K562 (cell line): Measurements from ENCODE around the gene PLSCR5. TPM values are rescaled to one million over a fixed set of nuclear protein-coding genes. Genes with fewer than 3 reads are reported as not detected.
A peak's percentile ranks its signal among the peaks of the same experiment; 100 is the strongest.

Experiments
- ATAC-seq: fragments of 200-7000 bp; cut with Tn5 transposase; 3 replicates; pipeline ENCODE4 v1.9.1; 2020; ENCODE audit warnings: moderate library complexity
- BruUV-seq: library from RNA; stranded (reverse); fragments of 400-500 nt; replicated peaks from 2 replicates; lab custom pipeline; 2021; lab: Mats Ljungman, UMichigan
- CTCF ChIA-PET: fragments of 300-600 bp; formaldehyde crosslinking; extraction: SDS; loops from one replicate; lab custom pipeline; 2021; ENCODE audit warnings: low intra/inter-chr PET ratio; lab: Yijun Ruan, JAX
- POLR2A ChIA-PET: fragments of 300-600, 350-650 bp; sonication (Branson Sonifier 250); formaldehyde crosslinking; extraction: SDS; loops from one replicate; lab custom pipeline; 2021; ENCODE audit warnings: antibody characterized with exemption, inconsistent platforms; lab: Yijun Ruan, JAX
- DNase-seq, 4 experiments: peaks; one replicate each; pipeline versions ENCODE4 v3.0.0 to v3.0.0-alpha.2; 2011 to 2018; ENCODE audit warnings: low spot score in 3 of 4, mixed read lengths in 3 of 4; ENCODE audit errors: extremely low read depth in 1 of 4
- FAIRE-seq: peaks from 2 replicates; lab custom pipeline; 2011; peaks lifted over from hg19 to GRCh38; lab: Jason Lieb, UNC
- H2AFZ ChIP-seq: 2 replicates; pipeline ENCODE4 v1.6.0; 2011; ENCODE audit warnings: low read depth, low read length, control low read depth, inconsistent platforms
- H3K27ac ChIP-seq: fragments of 200-600 bp; 3 replicates; pipeline ENCODE4 v1.8.0; 2011; ENCODE audit warnings: low read depth, mild to moderate bottlenecking, control low read depth, inconsistent platforms, low read length, moderate library complexity, mixed read lengths; ENCODE audit errors: extremely low read depth
- H3K27me3 ChIP-seq, 2 experiments: fragments of 300-600 bp in 1 of 2; 2 replicates in 1 of 2; 3 replicates in 1 of 2; pipeline versions ENCODE4 v1.6.0 to v1.8.0; 2011; ENCODE audit warnings: inconsistent platforms in 2 of 2, low read length in 2 of 2, mild to moderate bottlenecking in 1 of 2, mixed read lengths in 1 of 2, moderate library complexity in 1 of 2; ENCODE audit not compliant: control insufficient read depth in 2 of 2, insufficient read depth in 2 of 2
- H3K36me3 ChIP-seq: fragments of 300-600 bp; 3 replicates; pipeline ENCODE4 v1.8.0; 2011; ENCODE audit warnings: mild to moderate bottlenecking, low read length, inconsistent platforms; ENCODE audit not compliant: control insufficient read depth, insufficient read depth
- H3K4me1 ChIP-seq, 2 experiments: fragments of 200-600 bp in 1 of 2; replicated peaks in 1 of 2; 2 replicates in 1 of 2; 3 replicates in 1 of 2; pipeline versions ENCODE4 v1.5.1 to v1.8.0; 2011; ENCODE audit warnings: inconsistent platforms in 2 of 2, low read length in 2 of 2, mild to moderate bottlenecking in 1 of 2, mixed read lengths in 1 of 2, moderate library complexity in 1 of 2; ENCODE audit not compliant: control insufficient read depth in 2 of 2, insufficient read depth in 2 of 2
- H3K4me2 ChIP-seq: 2 replicates; pipeline ENCODE4 v1.6.1; 2011; ENCODE audit warnings: low read length, control low read depth, inconsistent platforms, mixed read lengths; ENCODE audit not compliant: insufficient read depth
- H3K4me3 ChIP-seq: fragments of 200-600 bp; sonication (generic), shearing (Covaris generic); 2 replicates; pipeline ENCODE4 v1.5.1; 2016; ENCODE audit warnings: control low read depth, inconsistent platforms
- H3K79me2 ChIP-seq: fragments of 200-600 bp; 3 replicates; pipeline ENCODE4 v1.8.0; 2011; ENCODE audit warnings: low read length, inconsistent platforms; ENCODE audit not compliant: control insufficient read depth, insufficient read depth
- H3K9ac ChIP-seq, 2 experiments: 2 replicates each; pipeline versions ENCODE4 v1.6.0 to v1.6.1; 2011; ENCODE audit warnings: low read depth in 2 of 2, low read length in 2 of 2, control low read depth in 1 of 2, inconsistent platforms in 1 of 2, mild to moderate bottlenecking in 1 of 2, mixed read lengths in 1 of 2; ENCODE audit not compliant: insufficient read depth in 1 of 2
- H3K9me1 ChIP-seq: one replicate; pipeline ENCODE4 v1.6.0; 2011; ENCODE audit warnings: inconsistent platforms, mild to moderate bottlenecking, low read length, moderate library complexity; ENCODE audit not compliant: control insufficient read depth, insufficient read depth
- H3K9me3 ChIP-seq: replicated peaks from 2 replicates; pipeline ENCODE4 v1.5.1; 2011; ENCODE audit warnings: low read depth, low read length, inconsistent platforms; ENCODE audit not compliant: control insufficient read depth, insufficient read depth
- H4K20me1 ChIP-seq: replicated peaks from 2 replicates; pipeline ENCODE4 v1.6.1; 2011; ENCODE audit warnings: low read length, inconsistent platforms, mixed read lengths; ENCODE audit not compliant: control insufficient read depth, insufficient read depth
- CHCHD3 ChIP-seq: fragments of 250-450 bp; sonication (Bioruptor Pico); IDR thresholded peaks from 2 replicates; pipeline ENCODE4 v2.1.2; 2022; ENCODE audit warnings: mild to moderate bottlenecking
- OTX1 ChIP-seq: fragments of 450-650 bp; formaldehyde crosslinking; IDR thresholded peaks from 2 replicates; pipeline ENCODE4 v1.4.0; 2022; ENCODE audit warnings: mild to moderate bottlenecking
- POLR2H ChIP-seq: IDR thresholded peaks from 2 replicates; pipeline ENCODE4 v1.6.1; 2016; ENCODE audit warnings: missing genetic modification characterization, low read depth, mild to moderate bottlenecking, control low read depth, missing compliant biosample characterization, moderate library complexity
- SRSF7 ChIP-seq: fragments of 200-400 bp; formaldehyde crosslinking; optimal IDR thresholded peaks from 2 replicates; pipeline ENCODE3; 2017; ENCODE audit warnings: mild to moderate bottlenecking, low read depth, low read length
- ZBTB9 ChIP-seq: fragments of 450-650 bp; formaldehyde crosslinking; IDR thresholded peaks from 2 replicates; pipeline ENCODE4 v1.4.0; 2020; ENCODE audit warnings: mild to moderate bottlenecking, moderate library complexity
- ZNF274 ChIP-seq: IDR thresholded peaks from 2 replicates; pipeline ENCODE4 v1.6.1; 2011; ENCODE audit warnings: low read depth, mild to moderate bottlenecking, low read length, moderate library complexity, borderline replicate concordance
- ZNF398 ChIP-seq: fragments of 250-450 bp; sonication (Bioruptor Pico); IDR thresholded peaks from 2 replicates; pipeline ENCODE4 v1.8.0; 2021; ENCODE audit warnings: moderate library complexity, mild to moderate bottlenecking, inconsistent platforms
- WGBS: fragments of 100-300 bp; shearing (Covaris generic); methylation state at CpG from one replicate; pipeline ENCODE4 v1.1.6; 2016; ENCODE audit warnings: low coverage, mixed read lengths; ENCODE audit not compliant: insufficient coverage; ENCODE audit errors: missing lambda C conversion rate; 5-methylcytosine and 5-hydroxymethylcytosine counted together
- in situ Hi-C: fragments of 300-500 bp; cut with MboI; formaldehyde crosslinking; loops from 4 replicates; pipeline ENCODE4 v1.15.0; 2018; ENCODE audit warnings: inconsistent platforms, mixed read lengths
- intact Hi-C: fragments of 100-400 bp; cut with micrococcal nuclease; formaldehyde crosslinking; loops from 2 replicates; pipeline ENCODE4 v1.14.2; 2022
- polyA plus RNA-seq, 8 experiments: library from polyadenylated mRNA; depleted of rRNA in 4 of 8; stranded (reverse) in 5 of 8; unstranded in 3 of 8; fragments of >200 nt; fragmentation: Nextera tagmentation in 2 of 8; fragmentation: Illumina TruSeq in 1 of 8; extraction: Ambion mirVana in 2 of 8; extraction: Trizol in 1 of 8; gene quantifications; 2 replicates each; pipeline versions ENCODE4 v1.2.1 to v1.2.3, GENCODE V29; 2011 to 2014; ENCODE audit warnings: inconsistent platforms in 1 of 8, missing spikeins in 1 of 8
- total RNA-seq, 7 experiments: library from RNA; depleted of rRNA in 6 of 7; stranded (reverse); fragments of >200 nt in 6 of 7; fragmentation: Illumina TruSeq in 2 of 7; extraction: Trizol in 2 of 7; gene quantifications; 2 replicates each; pipeline versions ENCODE4 v1.2.1 to v1.2.3, GENCODE V29; 2011 to 2021; ENCODE audit warnings: low replicate concordance in 1 of 7
- TF ChIP-seq, protein P1 (sequence below): fragments of 250-450 bp; sonication (Bioruptor Pico); IDR thresholded peaks from 2 replicates; pipeline ENCODE4 v1.5.0; 2021; ENCODE audit warnings: mild to moderate bottlenecking, borderline replicate concordance

PLSCR5 gene
- total and polyA plus RNA-seq, 9 of the 15 experiments (the other 6 are each of a cell fraction or from before 2014, with no cell fraction given) = not detected

DNA sequence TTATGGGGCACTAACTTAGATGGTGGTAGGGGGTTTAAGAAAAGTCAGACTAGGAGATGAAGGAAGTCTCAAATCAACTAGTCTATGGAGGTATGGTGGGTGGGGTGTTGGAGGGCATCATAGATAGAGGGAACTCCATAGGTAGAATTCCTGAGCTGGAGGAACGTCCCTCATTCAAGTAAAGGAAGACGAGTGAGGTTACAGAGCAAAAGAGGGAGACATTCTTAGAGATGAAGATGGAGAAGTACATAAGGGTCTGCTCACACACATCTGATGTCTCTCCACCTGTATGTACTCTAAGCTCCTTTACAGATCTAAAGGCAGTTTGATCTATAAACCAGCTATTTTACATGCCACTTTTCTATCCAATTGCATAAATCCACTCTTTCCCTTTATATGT is 62.2 kb downstream of the PLSCR5 start:
- CTCF ChIA-PET = no interaction called here
- BruUV-seq = TSS peak; percentile 37
- peaks cover 22% of the 10 kb centered on the region for H3K36me3 ChIP-seq
- intact Hi-C loops (loop anchor here (5.0 kb wide), 1 partner anchor 36 kb away; no protein-coding TSS in a partner anchor), in situ Hi-C loops (no loop called here)
- peak overlapping the region; percentile 83 for H3K4me2 ChIP-seq
- peak; percentile 4 for ATAC-seq
- TF ChIP-seq OTX1 = 0 out of 2 replicates have a peak, but pooled peaks have one; percentile 58
- no peak for TF ChIP-seq ZNF398
- TF ChIP-seq CHCHD3 (CRISPR knock-in tag) = no peak
- TF ChIP-seq SRSF7 = no peak
- 0 out of 2 replicates have a peak, but pooled peaks have one; percentile 26 for TF ChIP-seq POLR2H (tag)
- TF ChIP-seq, protein P1, sequence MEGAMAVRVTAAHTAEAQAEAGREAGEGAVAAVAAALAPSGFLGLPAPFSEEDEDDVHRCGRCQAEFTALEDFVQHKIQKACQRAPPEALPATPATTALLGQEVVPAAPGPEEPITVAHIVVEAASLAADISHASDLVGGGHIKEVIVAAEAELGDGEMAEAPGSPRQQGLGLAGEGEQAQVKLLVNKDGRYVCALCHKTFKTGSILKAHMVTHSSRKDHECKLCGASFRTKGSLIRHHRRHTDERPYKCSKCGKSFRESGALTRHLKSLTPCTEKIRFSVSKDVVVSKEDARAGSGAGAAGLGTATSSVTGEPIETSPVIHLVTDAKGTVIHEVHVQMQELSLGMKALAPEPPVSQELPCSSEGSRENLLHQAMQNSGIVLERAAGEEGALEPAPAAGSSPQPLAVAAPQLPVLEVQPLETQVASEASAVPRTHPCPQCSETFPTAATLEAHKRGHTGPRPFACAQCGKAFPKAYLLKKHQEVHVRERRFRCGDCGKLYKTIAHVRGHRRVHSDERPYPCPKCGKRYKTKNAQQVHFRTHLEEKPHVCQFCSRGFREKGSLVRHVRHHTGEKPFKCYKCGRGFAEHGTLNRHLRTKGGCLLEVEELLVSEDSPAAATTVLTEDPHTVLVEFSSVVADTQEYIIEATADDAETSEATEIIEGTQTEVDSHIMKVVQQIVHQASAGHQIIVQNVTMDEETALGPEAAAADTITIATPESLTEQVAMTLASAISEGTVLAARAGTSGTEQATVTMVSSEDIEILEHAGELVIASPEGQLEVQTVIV (CRISPR knock-in tag) = 0 out of 2 replicates have a peak, but pooled peaks have one; percentile 27
- TF ChIP-seq ZNF274 = no peak
- 0 out of 2 replicates have a peak, but pooled peaks have one; percentile 16 for TF ChIP-seq ZBTB9 (CRISPR knock-in tag)
- H4K20me1 ChIP-seq = 0 out of 2 replicates have a peak, but pooled peaks cover 5% of the 10 kb centered on the region
- POLR2A ChIA-PET = interaction anchor here (0.9 to 1.9 kb wide), 4 partner anchors 9 to 74 kb away, joined by 3 to 12 read pairs (median 6); partner anchors contain the start of gene PLSCR2
- H3K9me3 ChIP-seq = no peaks in the 10 kb centered on the region
- no peaks in the 10 kb centered on the region for H3K27me3 ChIP-seq
- H3K4me1 ChIP-seq = peaks cover 4 to 28% of the 10 kb centered on the region in 2 experiments; a peak in 4 of 5 replicates
- peak overlapping the region; percentile 92 for H3K27ac ChIP-seq
- FAIRE-seq = no peak
- WGBS = 4% methylated on average over 2 of the region's 2 CpGs
- no peaks in the 10 kb centered on the region for H3K9me1 ChIP-seq
- no peak overlapping the region for H2AFZ ChIP-seq
- peaks cover 73% of the 10 kb centered on the region for H3K79me2 ChIP-seq
- DNase-seq = no peak
- peak overlapping the region in 1 of 2 experiments; percentile 91; a peak in 2 of 4 replicates for H3K9ac ChIP-seq
- H3K4me3 ChIP-seq = peak overlapping the region; percentile 92
